ENCODE measurements around the gene SLC46A3.

GRCh38 chr13:28728642-28729041 is 9.9 kb upstream of the SLC46A3 start:
- TF ChIP-seq CTCF (IDR thresholded peaks at IDR 0.05) (no peak), EZH2 (IDR thresholded peaks at IDR 0.05; ENCODE audit: borderline replicate concordance, insufficient read depth, low read depth, low read length, poor library complexity, severe bottlenecking) (no peak)
